GOT3 (cell line): ENCODE results near the gene PLOD3.
A peak's percentile ranks its signal among the peaks of the same experiment; 100 is the strongest.
"Not testable (repeated sequence)": the region's sequence is repeated elsewhere in the genome, so short reads cannot be mapped to it uniquely, and the experiment has no call there.

Experiments
- DNase-seq: peaks from one replicate; lab custom pipeline; 2025; ENCODE audit warnings: mixed read lengths; lab: John Stamatoyannopoulos, UW

Gene PLOD3

DNA sequence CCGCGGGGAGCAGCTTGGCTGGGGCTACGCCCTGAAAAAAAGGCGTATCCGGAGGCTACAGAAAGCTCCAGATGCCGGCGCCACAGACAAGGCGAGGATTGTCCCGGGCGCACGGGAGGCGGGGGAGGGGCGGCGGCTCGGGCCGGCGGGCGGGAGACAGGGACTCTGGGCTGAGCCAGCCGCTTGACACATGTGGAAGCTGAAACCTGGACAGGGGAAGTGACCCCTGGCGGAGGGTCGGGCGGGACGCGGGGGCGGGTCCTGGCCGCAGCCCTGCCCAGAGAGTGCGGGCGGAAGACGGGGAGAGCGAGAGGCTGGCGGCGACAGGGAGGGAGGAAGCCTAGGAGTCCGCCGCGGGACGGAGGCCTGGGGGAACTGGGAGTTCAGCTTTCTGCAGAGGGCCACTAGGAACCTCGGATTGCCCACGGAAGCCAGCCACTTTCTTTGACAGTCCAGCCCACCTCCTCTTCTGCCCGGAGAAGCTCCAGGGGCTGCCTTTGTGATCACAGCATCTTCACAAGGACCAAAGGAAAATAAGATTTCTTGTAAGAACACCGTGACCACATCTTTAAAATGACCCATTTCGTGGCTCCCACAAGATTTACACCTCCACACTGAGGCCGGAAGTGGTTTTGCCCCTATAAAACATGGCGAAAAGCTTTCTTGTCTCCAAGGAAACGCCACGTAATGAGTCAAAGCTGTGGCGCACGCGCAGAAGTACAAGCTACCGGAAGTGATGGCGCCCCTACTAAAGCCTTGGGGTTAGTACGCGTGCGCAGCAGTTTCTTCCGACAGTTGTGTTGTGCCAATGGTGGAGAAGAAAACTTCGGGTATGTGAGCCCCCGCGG lies at the start of gene PLOD3, which contains the start of gene ZNHIT1:
PLOD3 (minus strand) TSS at position 194 of the 848 bp plus-strand sequence. CDS start 307 bp downstream, outside the sequence.
ZNHIT1 (plus strand) TSS at position 778 of the 848 bp plus-strand sequence; CDS start at position 809, 31 bp downstream.
- DNase-seq, result peak; percentile 82

GRCh38 chr7:101265622-101266516 lies 48.5 kb upstream of the PLOD3 start:
- DNase-seq, result no peak

DNA sequence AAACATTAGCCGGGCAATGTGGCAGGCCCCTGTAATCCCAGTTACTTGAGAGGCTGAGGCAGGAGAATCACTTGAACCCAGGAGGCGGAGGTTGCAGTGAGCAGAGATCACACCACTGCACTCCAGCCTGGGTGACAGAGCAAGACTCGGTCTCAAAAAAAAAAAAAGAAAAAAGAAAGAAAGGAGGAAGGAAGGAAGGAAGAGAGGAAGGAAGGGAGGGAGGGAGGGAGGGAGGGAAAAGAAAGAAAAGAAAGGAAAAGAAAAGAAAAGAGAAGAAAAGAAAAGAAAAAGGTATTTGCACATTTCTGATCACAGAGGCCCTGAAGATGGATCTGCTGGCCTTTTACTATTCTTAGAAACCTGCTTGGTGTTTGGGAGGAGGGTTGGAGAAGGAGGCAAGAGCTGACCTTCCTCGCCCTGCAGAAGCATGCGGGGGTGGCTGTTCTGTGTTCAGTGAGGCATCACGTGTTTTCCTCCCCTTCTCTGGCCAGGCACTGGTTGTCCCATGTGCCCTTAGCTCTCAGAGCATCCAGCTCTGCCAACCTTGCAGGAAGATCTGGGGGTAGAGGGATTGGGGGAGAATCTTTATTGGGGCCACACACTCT lies 46.8 kb upstream of the PLOD3 start:
- not testable (repeated sequence) for DNase-seq

- no peak for DNase-seq
Measured at GRCh38 chr7:101258243-101258731, 40.9 kb upstream of the PLOD3 start.

DNA sequence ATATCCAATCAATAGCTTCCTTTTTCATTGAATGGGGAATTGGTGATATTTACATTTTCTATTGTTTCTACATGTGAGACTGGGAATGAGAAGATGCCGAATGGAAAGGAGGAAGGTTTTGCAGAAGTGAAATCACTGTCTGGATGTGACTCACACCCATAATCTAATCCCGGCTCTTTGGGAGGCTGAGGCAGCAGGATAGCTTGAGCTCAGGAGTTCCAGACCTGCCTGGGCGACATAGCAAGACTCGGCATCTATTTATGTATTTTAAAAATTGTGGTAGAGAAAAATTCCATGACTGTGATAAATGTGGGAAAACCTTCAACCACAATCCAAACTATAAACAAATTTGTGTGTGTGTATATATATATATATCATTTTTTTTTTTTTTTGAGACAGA lies 38.4 kb upstream of the PLOD3 start:
- no peak for DNase-seq

GRCh38 chr7:101253199-101253598 lies 35.8 kb upstream of the PLOD3 start:
- not testable (repeated sequence) for DNase-seq

- DNase-seq, result peak; percentile 92
Measured at GRCh38 chr7:101251871-101252659, 34.7 kb upstream of the PLOD3 start.

DNA sequence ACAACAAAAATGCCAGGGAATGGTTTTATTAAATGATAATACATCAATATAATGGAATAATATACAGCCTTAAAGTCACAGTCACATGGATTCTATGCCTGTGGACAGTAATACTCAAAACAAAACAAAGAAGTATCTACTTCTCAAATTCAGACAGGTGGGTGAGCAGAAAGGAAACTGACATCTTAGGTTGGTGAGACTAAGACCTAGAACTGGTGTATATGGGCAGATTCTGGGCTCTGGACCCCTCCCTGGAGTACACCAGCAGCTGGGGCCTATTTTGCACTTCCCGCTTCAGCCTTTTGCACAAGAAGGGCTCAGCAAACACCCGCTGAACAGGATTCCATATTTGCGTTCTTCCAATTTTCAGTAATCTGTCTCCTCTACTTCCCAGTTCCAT lies 32.9 kb upstream of the PLOD3 start:
- no peak for DNase-seq

DNA sequence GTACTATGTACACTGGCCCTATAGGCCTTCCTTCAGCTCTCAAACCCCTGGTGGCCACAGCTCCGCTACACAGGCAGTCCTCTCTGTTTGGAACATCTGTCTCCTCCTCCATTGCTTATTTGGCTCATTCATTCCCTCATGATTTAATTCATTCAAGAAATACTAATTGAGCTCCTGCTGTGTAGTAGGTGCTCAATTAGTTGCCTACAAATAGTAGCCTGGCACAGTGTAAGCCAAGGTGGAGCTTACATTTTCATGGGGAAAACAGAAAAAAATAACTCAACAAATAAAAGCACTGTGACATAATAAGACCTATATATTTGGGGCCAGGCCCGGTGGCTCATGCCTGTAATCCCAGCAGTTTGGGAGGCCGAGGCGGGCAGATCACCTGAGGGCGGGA lies 30.9 kb upstream of the PLOD3 start:
- DNase-seq, result no peak

DNA sequence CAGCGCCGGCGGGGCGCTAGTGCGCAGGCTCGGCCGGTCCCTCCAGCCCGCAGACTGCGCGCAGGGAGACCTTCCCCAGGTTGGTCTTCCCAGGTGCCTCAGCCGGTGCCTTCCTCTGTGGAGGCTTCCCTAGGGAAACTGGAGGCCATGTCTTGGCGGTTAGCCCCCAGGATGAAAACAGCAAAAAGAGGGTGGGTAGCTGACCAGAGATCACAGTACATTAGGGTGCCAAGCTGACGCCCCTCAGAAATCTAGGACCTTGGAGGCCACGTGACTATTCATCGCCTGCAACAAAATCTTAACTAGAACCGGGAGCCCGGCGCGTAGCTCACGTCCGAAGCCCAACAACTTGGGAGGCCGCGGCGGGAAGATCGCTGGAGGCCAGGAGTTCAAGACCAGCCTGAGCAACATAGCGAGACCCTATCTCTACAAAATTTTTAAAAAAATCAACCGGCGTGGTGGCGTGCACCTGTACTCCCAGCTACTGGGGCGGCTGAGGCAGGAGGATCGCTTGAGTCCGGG lies 27.8 kb upstream of the PLOD3 start:
- DNase-seq, result no peak

GRCh38 chr7:101244375-101245146 lies 27.2 kb upstream of the PLOD3 start, which contains the start of gene FIS1:
Gene FIS1 (minus strand): TSS chr7:101245081. CDS start chr7:101245004, 77 bp downstream.
- peak; percentile 84 for DNase-seq

GRCh38 chr7:101243646-101244374 lies 26.4 kb upstream of the PLOD3 start:
- DNase-seq, result no peak

- no peak for DNase-seq
Measured at GRCh38 chr7:101241443-101242349, 24.3 kb upstream of the PLOD3 start.

DNA sequence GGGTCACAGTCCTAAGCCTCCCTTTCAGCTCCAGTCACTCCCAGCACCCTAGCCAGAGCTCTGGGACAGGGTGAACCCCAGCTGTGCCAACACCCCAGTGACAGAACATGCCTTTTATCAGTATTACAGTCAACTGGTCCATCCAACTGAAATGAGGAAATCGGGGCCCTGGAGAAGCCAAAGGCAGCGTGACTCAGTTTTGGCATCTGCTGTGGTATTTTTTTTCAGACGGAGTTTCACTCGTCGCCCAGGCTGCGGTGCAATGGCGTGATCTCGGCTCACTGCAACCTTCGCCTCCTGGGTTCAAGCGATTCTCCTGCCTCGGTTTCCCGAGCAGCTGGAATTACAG lies 23.6 kb upstream of the PLOD3 start:
- DNase-seq, result no peak

DNA sequence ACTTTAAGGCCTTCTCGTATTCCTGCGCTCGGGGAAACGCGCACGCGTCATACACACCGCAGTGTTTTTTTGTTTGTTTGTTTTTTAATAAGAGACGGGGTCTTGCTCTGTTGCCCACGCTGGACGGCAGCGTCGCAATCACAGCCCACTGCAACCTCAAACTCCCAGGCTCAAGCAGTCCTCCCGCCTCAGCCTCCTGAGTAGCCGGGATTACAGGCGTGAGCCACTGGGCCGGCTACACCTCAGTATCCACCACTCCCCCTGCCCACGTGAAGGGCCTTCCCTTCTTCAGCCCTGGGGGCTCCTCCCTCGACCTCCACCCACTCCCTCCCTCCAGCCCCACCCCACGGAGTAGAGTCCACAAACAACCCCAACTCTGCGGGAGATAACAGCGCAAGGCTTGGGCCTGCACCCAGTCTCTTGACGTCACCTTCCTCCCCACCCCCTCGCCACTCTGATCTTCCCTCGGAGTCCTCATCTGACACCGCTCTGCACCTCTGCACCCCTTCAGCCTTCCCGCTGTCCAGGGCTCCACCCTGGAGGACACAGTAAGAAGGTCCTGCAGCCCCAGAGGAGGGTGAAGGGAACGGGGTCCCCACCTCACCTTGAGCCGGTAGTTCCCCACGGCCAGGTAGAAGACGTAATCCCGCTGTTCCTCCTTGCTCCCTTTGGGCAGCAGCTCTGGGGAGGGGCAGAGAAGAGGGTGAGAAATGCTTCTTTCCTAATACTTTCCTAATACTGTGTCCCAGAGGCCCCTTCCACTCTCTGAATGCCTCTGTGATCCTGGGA lies 23.0 kb upstream of the PLOD3 start:
- DNase-seq, result no peak

GRCh38 chr7:101239951-101240220 lies 22.5 kb upstream of the PLOD3 start:
- DNase-seq, result no peak

DNA sequence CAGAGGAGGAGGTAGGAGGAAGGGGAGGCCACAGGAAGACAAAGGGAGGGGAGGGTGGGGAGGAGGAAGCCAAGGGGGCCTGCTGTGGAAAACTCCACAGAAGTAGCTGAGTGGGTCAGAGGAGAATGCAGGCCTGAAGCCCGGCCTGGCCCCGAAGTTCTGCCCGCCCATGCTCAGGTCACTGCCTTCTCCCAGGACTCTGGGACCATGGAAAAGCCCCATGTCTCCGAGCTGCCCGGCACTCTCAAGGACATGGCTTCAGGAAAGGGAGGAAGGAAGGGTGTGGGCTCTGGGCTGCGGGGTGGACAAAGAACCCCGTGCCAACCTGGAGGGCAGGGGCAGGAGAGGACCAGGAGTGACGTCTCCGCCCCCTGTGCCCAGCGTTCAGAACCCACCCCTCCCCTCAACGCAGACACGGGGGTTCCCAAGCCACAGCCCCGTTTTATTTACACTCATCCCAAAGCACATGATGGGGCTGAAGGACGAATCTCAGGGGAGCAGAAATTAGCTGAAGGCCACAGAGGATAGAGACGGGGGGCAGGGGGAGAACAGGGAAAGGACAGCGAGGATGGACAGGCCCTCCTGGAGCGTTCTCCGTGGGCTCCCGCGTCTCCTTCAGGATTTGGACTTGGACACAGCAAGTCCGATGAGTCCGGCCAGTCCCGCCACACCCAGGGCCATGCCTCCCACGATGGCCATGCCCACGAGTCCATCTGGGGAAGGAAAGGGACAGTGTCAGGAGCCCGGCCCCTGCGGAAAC lies 22.0 kb upstream of the PLOD3 start:
- DNase-seq, result no peak
